Right lobe of liver (tissue), 4 donors: Measurements from ENCODE around the gene DUSP22.

Experiments
- CTCF ChIP-seq, 4 donors: fragments of 200-600 bp in 3 of 4; fragments of 450-650 bp in 1 of 4; IDR thresholded peaks; one replicate each; pipeline versions ENCODE4 v1.5.1 to v1.8.0; 2016 to 2022; ENCODE audit warnings: antibody characterized with exemption in 4 of 4, mild to moderate bottlenecking in 2 of 4
- POLR2A ChIP-seq: fragments of 450-650 bp; IDR thresholded peaks from one replicate; pipeline ENCODE4 v1.6.1; 2017; ENCODE audit warnings: antibody characterized with exemption, mild to moderate bottlenecking
- donor health status: DM: no; HTN: no; CAD: no.
- donor health status: DM: no; HTN: no; CAD: no.
- donor health status: DM: no; HTN: yes; CAD: no.

GRCh38 chr6:303948-304558 lies 11.8 kb downstream of the DUSP22 start:
- no peak for TF ChIP-seq POLR2A
- TF ChIP-seq CTCF (IDR thresholded peaks at IDR 0.05): no peak
